Testis (tissue), 3 donors: ENCODE results near the gene VEZF1. TPM values are rescaled to one million over a fixed set of nuclear protein-coding genes. Genes with fewer than 3 reads are reported as not detected.

Experiments used
- DNase-seq: peaks from one replicate; pipeline ENCODE4 v3.0.0-alpha.2; 2019
- H3K27ac ChIP-seq, 2 donors: fragments of 200-600 bp; sonication (generic); one replicate each; pipeline ENCODE4 v1.5.1; 2019
- H3K27me3 ChIP-seq: fragments of 200-600 bp; sonication (generic); one replicate; pipeline ENCODE4 v1.5.1; 2019
- H3K36me3 ChIP-seq: fragments of 200-600 bp; sonication (generic); one replicate; pipeline ENCODE4 v1.5.1; 2017; ENCODE audit warnings: low read depth; ENCODE audit errors: missing control alignments
- H3K4me1 ChIP-seq: fragments of 200-600 bp; sonication (generic); one replicate; pipeline ENCODE4 v1.5.1; 2019
- H3K4me3 ChIP-seq, 2 donors: fragments of 200-600 bp; sonication (generic); one replicate each; pipeline ENCODE4 v1.5.1; 2017 to 2019
- H3K9me3 ChIP-seq: fragments of 200-600 bp; sonication (generic); one replicate; pipeline ENCODE4 v1.5.1; 2017
- CTCF ChIP-seq, 3 experiments: fragments of 450-650 bp in 2 of 3; fragments of 200-600 bp in 1 of 3; sonication (generic) in 1 of 3; IDR thresholded peaks; one replicate each; pipeline ENCODE4 v1.5.1; 2016 to 2019; ENCODE audit warnings: antibody characterized with exemption in 3 of 3, mild to moderate bottlenecking in 2 of 3, moderate library complexity in 1 of 3
- POLR2A ChIP-seq: fragments of 450-650 bp; IDR thresholded peaks from one replicate; pipeline ENCODE4 v1.6.1; 2017; ENCODE audit warnings: antibody characterized with exemption, mild to moderate bottlenecking, moderate library complexity
- WGBS, 2 donors: methylation state at CpG; one replicate each; pipeline ENCODE4 v1.1.5; 2018; 5-methylcytosine and 5-hydroxymethylcytosine counted together
- intact Hi-C: fragments of 100-400 bp; cut with DNase I; formaldehyde crosslinking; loops from one replicate; pipeline ENCODE4 v1.15.1; 2023; ENCODE audit warnings: low total_unique reads
- polyA plus RNA-seq: library from polyadenylated mRNA; stranded (reverse); fragments of 350-450 nt; fragmentation: Illumina TruSeq; extraction: RNeasy Lipid Tissue Mini Kit (QIAGEN cat#74804); gene quantifications from one replicate; pipeline ENCODE4 v1.2.3, GENCODE V29; 2014; ENCODE audit warnings: low read depth, low replicate concordance; ENCODE audit not compliant: insufficient read depth
- total RNA-seq, 2 donors: library from RNA; depleted of rRNA; stranded (reverse); fragments of >200 nt; gene quantifications; one replicate each; pipeline ENCODE4 v1.2.3, GENCODE V29; 2016

Gene VEZF1
- total and polyA plus RNA-seq, 3 donors from 2014 or later: 54.8 to 58.6 (median 58.6) TPM

GRCh38 chr17:57953219-57953618 lies 34.8 kb downstream of the VEZF1 start:
- H3K4me3 ChIP-seq: no peak overlapping the region
- no peak for DNase-seq
- TF ChIP-seq POLR2A: no peak
- H3K4me1 ChIP-seq: peaks cover 10% of the 10 kb centered on the region
- no peaks in the 10 kb centered on the region for H3K9me3 ChIP-seq
- H3K27me3 ChIP-seq: no peaks in the 10 kb centered on the region
- intact Hi-C loops: loop anchor here (10.0 kb wide), 1 partner anchor 58 kb away; no protein-coding TSS in a partner anchor
- 67 to 80% methylated on average over 1 of the region's 1 CpG for WGBS, 2 donors
- H3K27ac ChIP-seq: no peak overlapping the region
- no peaks in the 10 kb centered on the region for H3K36me3 ChIP-seq

GRCh38 chr17:57949649-57950048 lies 38.4 kb downstream of the VEZF1 start:
- intact Hi-C loops: loop anchor here (10.0 kb wide), 1 partner anchor 55 kb away; no protein-coding TSS in a partner anchor
- Histone ChIP-seq H3K27me3 (no peaks in the 10 kb centered on the region), H3K27ac (no peak overlapping the region), H3K4me1 (peaks cover 17% of the 10 kb centered on the region), H3K9me3 (no peaks in the 10 kb centered on the region), H3K4me3 (no peak overlapping the region), H3K36me3 (no peaks in the 10 kb centered on the region)
- 88 to 94% methylated on average over 5 of the region's 5 CpGs for WGBS, 2 donors
- no peak for TF ChIP-seq CTCF (IDR thresholded peaks at IDR 0.05)
- DNase-seq: no peak

GRCh38 chr17:57948555-57949420 lies 39.3 kb downstream of the VEZF1 start:
- no peak overlapping the region for H3K4me3 ChIP-seq
- H3K4me1 ChIP-seq: peaks cover 17% of the 10 kb centered on the region
- H3K9me3 ChIP-seq: no peaks in the 10 kb centered on the region
- no peak for TF ChIP-seq POLR2A
- TF ChIP-seq CTCF (IDR thresholded peaks at IDR 0.05): no peak
- intact Hi-C loops: no loop called here
- H3K27ac ChIP-seq: peak overlapping the region in 1 of 2 donors; percentile 1
- WGBS, 2 donors: 69 to 72% methylated on average over 5 of the region's 5 CpGs
- no peaks in the 10 kb centered on the region for H3K36me3 ChIP-seq
- DNase-seq: no peak
- H3K27me3 ChIP-seq: no peaks in the 10 kb centered on the region

GRCh38 chr17:57948169-57948554 lies 39.9 kb downstream of the VEZF1 start:
- DNase-seq: no peak
- WGBS, 2 donors: 45 to 76% methylated on average over 5 of the region's 5 CpGs
- TF ChIP-seq CTCF (IDR thresholded peaks at IDR 0.05): no peak
- no peak for TF ChIP-seq POLR2A

GRCh38 chr17:57947369-57947768 lies 40.7 kb downstream of the VEZF1 start:
- TF ChIP-seq POLR2A: no peak
- TF ChIP-seq CTCF (IDR thresholded peaks at IDR 0.05): no peak
- Histone ChIP-seq H3K9me3 (no peaks in the 10 kb centered on the region), H3K27me3 (no peaks in the 10 kb centered on the region), H3K27ac (peak overlapping the region; percentile 6 to 75), H3K4me1 (peaks cover 13% of the 10 kb centered on the region), H3K4me3 (peak overlapping the region in 1 of 2 donors; percentile 34), H3K36me3 (no peaks in the 10 kb centered on the region)
- 76% methylated on average over 9 of the region's 9 CpGs for WGBS, 2 donors
- no peak for DNase-seq
- intact Hi-C loops: no loop called here

More at GRCh38 chr17:57948169-57948554, 39.9 kb downstream of the VEZF1 start:
- Histone ChIP-seq H3K27me3 (no peaks in the 10 kb centered on the region), H3K36me3 (no peaks in the 10 kb centered on the region), H3K4me1 (peaks cover 13% of the 10 kb centered on the region), H3K4me3 (no peak overlapping the region), H3K27ac (peak overlapping the region in 1 of 2 donors; percentile 75), H3K9me3 (no peaks in the 10 kb centered on the region)
- intact Hi-C loops: no loop called here
